ENCODE data around the gene PHYH.

GRCh38 chr10:13322615-13323148 is 22.8 kb upstream of the PHYH start:
- no peak for TF ChIP-seq POLR2A (IDR thresholded peaks at IDR 0.05)
- TF ChIP-seq CTCF (IDR thresholded peaks at IDR 0.05) = no peak

All from breast epithelium (tissue), 3 donors.